ENCODE results near the gene GABRR3.

Gene GABRR3

DNA sequence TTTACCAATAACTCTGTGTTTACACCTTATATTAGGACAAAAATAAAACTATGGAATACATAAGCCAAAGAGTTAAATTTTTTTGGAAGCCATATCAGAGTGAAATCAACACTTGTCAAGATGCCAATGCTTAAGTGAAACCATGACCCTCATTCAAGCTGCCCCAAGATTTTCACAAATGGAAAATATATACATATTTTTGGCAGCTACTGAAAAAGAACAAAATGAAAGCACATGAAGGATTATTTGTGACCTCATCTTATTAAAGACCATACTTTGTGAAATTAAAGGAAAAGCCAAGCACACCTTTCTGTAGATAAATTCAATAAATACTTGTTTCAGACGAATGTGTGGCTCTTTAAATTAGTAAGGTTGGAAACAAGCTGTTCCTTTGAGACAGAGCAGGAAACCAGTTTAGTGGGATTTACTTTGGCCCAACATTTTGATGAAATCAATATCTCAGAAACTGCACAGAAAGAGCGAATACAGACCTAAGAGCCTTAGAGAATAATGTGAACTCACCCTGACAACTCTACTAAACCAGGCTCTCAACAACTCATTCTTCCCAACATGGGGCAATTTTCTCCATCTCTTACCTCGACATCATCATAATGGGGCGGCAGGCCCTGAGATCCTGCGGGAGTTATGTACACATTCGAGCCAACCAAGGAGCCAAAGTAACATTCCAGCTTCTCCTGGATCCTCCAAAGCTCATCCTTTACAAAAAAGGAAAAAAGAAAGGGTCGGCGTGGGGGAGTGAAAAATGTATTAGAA, 73.9 kb downstream of the GABRR3 start:
- Mint-ChIP-seq H3K27ac (no peak overlapping the region), H3K4me1 (no peaks in the 10 kb centered on the region), H3K27me3 (ENCODE audit: low read depth, poor library complexity) (no peaks in the 10 kb centered on the region), H3K4me3 (no peak overlapping the region), H3K9me3 (no peaks in the 10 kb centered on the region), H3K36me3 (ENCODE audit: low read depth) (peaks cover 9% of the 10 kb centered on the region)
- no peak for DNase-seq
- TF ChIP-seq, protein P1, sequence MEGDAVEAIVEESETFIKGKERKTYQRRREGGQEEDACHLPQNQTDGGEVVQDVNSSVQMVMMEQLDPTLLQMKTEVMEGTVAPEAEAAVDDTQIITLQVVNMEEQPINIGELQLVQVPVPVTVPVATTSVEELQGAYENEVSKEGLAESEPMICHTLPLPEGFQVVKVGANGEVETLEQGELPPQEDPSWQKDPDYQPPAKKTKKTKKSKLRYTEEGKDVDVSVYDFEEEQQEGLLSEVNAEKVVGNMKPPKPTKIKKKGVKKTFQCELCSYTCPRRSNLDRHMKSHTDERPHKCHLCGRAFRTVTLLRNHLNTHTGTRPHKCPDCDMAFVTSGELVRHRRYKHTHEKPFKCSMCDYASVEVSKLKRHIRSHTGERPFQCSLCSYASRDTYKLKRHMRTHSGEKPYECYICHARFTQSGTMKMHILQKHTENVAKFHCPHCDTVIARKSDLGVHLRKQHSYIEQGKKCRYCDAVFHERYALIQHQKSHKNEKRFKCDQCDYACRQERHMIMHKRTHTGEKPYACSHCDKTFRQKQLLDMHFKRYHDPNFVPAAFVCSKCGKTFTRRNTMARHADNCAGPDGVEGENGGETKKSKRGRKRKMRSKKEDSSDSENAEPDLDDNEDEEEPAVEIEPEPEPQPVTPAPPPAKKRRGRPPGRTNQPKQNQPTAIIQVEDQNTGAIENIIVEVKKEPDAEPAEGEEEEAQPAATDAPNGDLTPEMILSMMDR (IDR thresholded peaks at IDR 0.05) = no peak

DNA sequence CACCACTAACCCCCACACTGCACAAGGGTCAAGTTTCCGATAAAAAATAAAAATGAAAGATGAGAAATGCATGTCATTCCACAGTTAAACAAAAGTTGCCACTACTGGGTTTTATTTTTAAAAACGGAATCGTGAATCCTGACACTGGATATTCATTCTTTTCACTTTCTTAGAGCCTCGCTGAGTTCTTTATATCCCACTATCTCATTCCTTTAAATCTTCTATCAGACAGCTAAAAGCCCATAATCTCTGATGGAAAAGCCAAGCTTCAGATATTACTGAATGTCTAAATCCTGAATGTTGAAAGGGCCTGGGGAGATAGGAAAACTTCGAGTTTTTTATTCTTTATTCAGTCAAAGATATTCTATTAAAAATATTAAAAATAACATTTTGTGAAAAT, 74.6 kb downstream of the GABRR3 start:
- Mint-ChIP-seq H3K27ac (no peak overlapping the region), H3K36me3 (ENCODE audit: low read depth) (peaks cover 9% of the 10 kb centered on the region), H3K9me3 (no peaks in the 10 kb centered on the region), H3K27me3 (ENCODE audit: low read depth, poor library complexity) (no peaks in the 10 kb centered on the region), H3K4me3 (no peak overlapping the region), H3K4me1 (no peaks in the 10 kb centered on the region)
- DNase-seq = no peak
- TF ChIP-seq, protein P1 (IDR thresholded peaks at IDR 0.05) = no peak

DNA sequence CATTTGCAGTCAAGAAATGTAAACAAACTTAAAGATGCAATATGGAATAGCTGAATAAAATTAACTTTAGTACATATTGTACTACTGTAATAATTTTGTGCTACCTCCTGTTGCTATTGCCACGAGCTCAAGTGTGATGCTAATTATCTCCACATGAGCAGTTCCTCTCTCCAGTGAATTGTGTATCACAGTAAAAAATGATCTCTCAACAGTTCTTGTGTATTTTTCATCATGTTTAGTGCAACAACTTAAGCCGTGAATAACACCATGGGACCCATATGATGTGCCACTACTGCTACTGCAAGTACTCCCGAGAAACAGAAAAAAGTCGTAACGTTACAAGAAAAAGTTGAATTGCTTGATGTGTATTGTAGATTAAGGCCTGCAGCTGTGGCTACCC, 75.2 kb downstream of the GABRR3 start:
- H3K9me3 Mint-ChIP-seq = no peaks in the 10 kb centered on the region
- no peaks in the 10 kb centered on the region for H3K27me3 Mint-ChIP-seq (ENCODE audit: low read depth, poor library complexity)
- TF ChIP-seq, protein P1 (IDR thresholded peaks at IDR 0.05) = no peak
- peaks cover 5% of the 10 kb centered on the region for H3K4me1 Mint-ChIP-seq
- H3K27ac Mint-ChIP-seq = no peak overlapping the region
- DNase-seq = no peak
- H3K4me3 Mint-ChIP-seq = no peak overlapping the region
- H3K36me3 Mint-ChIP-seq (ENCODE audit: low read depth) = peaks cover 9% of the 10 kb centered on the region

DNA sequence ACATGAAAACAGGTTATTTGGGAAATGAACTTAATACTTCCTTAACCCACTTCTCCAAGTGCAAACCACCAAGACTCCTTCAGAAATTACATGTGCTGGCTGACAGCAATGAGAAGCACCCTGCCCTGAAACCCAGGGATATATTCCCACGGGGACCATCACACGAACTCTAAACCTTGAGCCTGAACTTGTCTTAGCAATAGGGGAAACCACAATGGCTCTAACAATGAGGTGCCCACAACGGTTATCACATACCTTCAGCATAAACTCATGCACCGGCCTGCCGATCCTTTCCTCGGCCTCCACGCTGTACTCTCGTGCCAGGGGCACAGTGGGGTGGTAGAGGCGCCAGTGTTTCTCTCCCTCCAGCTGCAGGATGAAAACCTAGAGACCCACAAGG, 76.3 kb downstream of the GABRR3 start:
- no peak overlapping the region for H3K4me3 Mint-ChIP-seq
- H3K27ac Mint-ChIP-seq = no peak overlapping the region
- TF ChIP-seq, protein P1 (IDR thresholded peaks at IDR 0.05) = no peak
- no peak for DNase-seq
- no peaks in the 10 kb centered on the region for H3K9me3 Mint-ChIP-seq
- peaks cover 13% of the 10 kb centered on the region for H3K4me1 Mint-ChIP-seq
- H3K36me3 Mint-ChIP-seq (ENCODE audit: low read depth) = peaks cover 9% of the 10 kb centered on the region
- H3K27me3 Mint-ChIP-seq (ENCODE audit: low read depth, poor library complexity) = no peaks in the 10 kb centered on the region

DNA sequence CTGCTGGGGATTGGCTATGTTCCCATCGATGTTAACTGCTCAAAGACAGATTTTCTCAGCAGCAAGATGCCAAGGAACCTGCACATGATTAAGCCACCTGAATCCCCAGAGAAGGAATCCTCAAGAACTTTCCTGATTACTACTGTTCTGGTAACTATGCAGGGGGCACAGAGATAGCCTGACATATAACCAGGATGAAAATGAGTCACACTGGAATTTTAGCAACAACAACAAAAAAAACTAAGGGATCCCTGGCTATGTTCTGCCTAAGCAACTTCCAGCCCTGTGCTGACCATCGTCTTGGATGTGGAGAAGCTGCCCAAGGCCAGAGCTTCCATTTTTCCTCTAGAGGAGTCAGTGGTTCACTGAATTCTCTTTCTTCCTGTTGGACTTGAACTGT, 76.7 kb downstream of the GABRR3 start:
- Mint-ChIP-seq H3K4me1 (peaks cover 13% of the 10 kb centered on the region), H3K9me3 (no peaks in the 10 kb centered on the region), H3K27ac (no peak overlapping the region), H3K4me3 (no peak overlapping the region), H3K36me3 (ENCODE audit: low read depth) (peaks cover 9% of the 10 kb centered on the region), H3K27me3 (ENCODE audit: low read depth, poor library complexity) (no peaks in the 10 kb centered on the region)
- TF ChIP-seq, protein P1 (IDR thresholded peaks at IDR 0.05) = no peak
- DNase-seq = no peak

Data from nephron progenitor cell (in vitro differentiated cells).